ENCODE data around the gene MANF. TPM values are rescaled to one million over a fixed set of nuclear protein-coding genes. Genes with fewer than 3 reads are reported as not detected.

The MANF gene
- total RNA-seq, 2 experiments from 2014 or later, result 136 to 140 TPM

- H3K27me3 Mint-ChIP-seq (ENCODE audit: low read depth), result no peaks in the 10 kb centered on the region
- H3K4me3 Mint-ChIP-seq, result peak overlapping the region; percentile 83
- DNase-seq, result peak; percentile 67
- ChIA-PET CTCF (interaction anchor here (1.1 to 3.2 kb wide), 4 partner anchors 8 to 291 kb away, joined by 3 to 21 read pairs (median 4); no protein-coding TSS in a partner anchor), POLR2A (interaction anchor here (0.5 to 0.6 kb wide), 2 partner anchors 278 to 760 kb away, joined by 3 read pairs; no protein-coding TSS in a partner anchor)
- peak overlapping the region; percentile 94 for H3K27ac Mint-ChIP-seq
- H3K9me3 Mint-ChIP-seq (ENCODE audit: insufficient read depth), result no peaks in the 10 kb centered on the region
- H3K36me3 Mint-ChIP-seq (ENCODE audit: low read depth), result peaks cover 61% of the 10 kb centered on the region
- peak; percentile 17 for ATAC-seq
- peaks cover 79% of the 10 kb centered on the region for H3K4me1 Mint-ChIP-seq (ENCODE audit: low read depth)
Observed at GRCh38 chr3:51391566-51392354, 6.7 kb downstream of the MANF start.

- H3K4me1 Mint-ChIP-seq (ENCODE audit: low read depth), result peaks cover 73% of the 10 kb centered on the region
- H3K27ac Mint-ChIP-seq, result peak overlapping the region; percentile 94
- H3K27me3 Mint-ChIP-seq (ENCODE audit: low read depth), result no peaks in the 10 kb centered on the region
- POLR2A ChIA-PET, result interaction anchor here (0.6 kb wide), 1 partner anchor 277 kb away, joined by 3 read pairs; no protein-coding TSS in a partner anchor
- ATAC-seq (no peak), DNase-seq (no peak)
- H3K4me3 Mint-ChIP-seq, result peak overlapping the region; percentile 83
- H3K9me3 Mint-ChIP-seq (ENCODE audit: insufficient read depth), result no peaks in the 10 kb centered on the region
- H3K36me3 Mint-ChIP-seq (ENCODE audit: low read depth), result peaks cover 63% of the 10 kb centered on the region
- CTCF ChIA-PET, result interaction anchor here (1.1 to 1.4 kb wide), 3 partner anchors 9 to 290 kb away, joined by 3 to 5 read pairs (median 3); no protein-coding TSS in a partner anchor
Observed at GRCh38 chr3:51392355-51393133, 7.5 kb downstream of the MANF start.

- DNase-seq, result no peak
- H3K4me1 Mint-ChIP-seq (ENCODE audit: low read depth), result peaks cover 68% of the 10 kb centered on the region
- H3K4me3 Mint-ChIP-seq, result peak overlapping the region; percentile 83
- ChIA-PET CTCF (interaction anchor here (0.9 to 1.4 kb wide), 3 partner anchors 10 to 289 kb away, joined by 3 to 5 read pairs (median 4); no protein-coding TSS in a partner anchor), POLR2A (interaction anchor here (1.1 kb wide), 1 partner anchor 772 kb away, joined by 3 read pairs; no protein-coding TSS in a partner anchor)
- no peak overlapping the region for H3K27ac Mint-ChIP-seq
- H3K9me3 Mint-ChIP-seq (ENCODE audit: insufficient read depth), result no peaks in the 10 kb centered on the region
- no peaks in the 10 kb centered on the region for H3K27me3 Mint-ChIP-seq (ENCODE audit: low read depth)
- H3K36me3 Mint-ChIP-seq (ENCODE audit: low read depth), result peaks cover 57% of the 10 kb centered on the region
- ATAC-seq, result no peak
Observed at GRCh38 chr3:51393134-51393495, 8.0 kb downstream of the MANF start.

GRCh38 chr3:51393564-51393963 is 8.5 kb downstream of the MANF start:
- H3K9me3 Mint-ChIP-seq (ENCODE audit: insufficient read depth), result no peaks in the 10 kb centered on the region
- H3K36me3 Mint-ChIP-seq (ENCODE audit: low read depth), result peaks cover 58% of the 10 kb centered on the region
- no peak for ATAC-seq
- CTCF ChIA-PET, result interaction anchor here (0.9 kb wide), 1 partner anchor 40 kb away, joined by 4 read pairs; no protein-coding TSS in a partner anchor
- H3K4me1 Mint-ChIP-seq (ENCODE audit: low read depth), result peaks cover 64% of the 10 kb centered on the region
- H3K27ac Mint-ChIP-seq, result peak overlapping the region; percentile 66
- no peak overlapping the region for H3K4me3 Mint-ChIP-seq
- POLR2A ChIA-PET, result interaction anchor here (1.1 kb wide), 1 partner anchor 773 kb away, joined by 3 read pairs; no protein-coding TSS in a partner anchor
- no peak for DNase-seq
- H3K27me3 Mint-ChIP-seq (ENCODE audit: low read depth), result no peaks in the 10 kb centered on the region

GRCh38 chr3:51394541-51394940 is 9.4 kb downstream of the MANF start:
- Mint-ChIP-seq H3K4me1 (ENCODE audit: low read depth) (peaks cover 56% of the 10 kb centered on the region), H3K27me3 (ENCODE audit: low read depth) (no peaks in the 10 kb centered on the region), H3K27ac (peak overlapping the region; percentile 58), H3K36me3 (ENCODE audit: low read depth) (peaks cover 54% of the 10 kb centered on the region), H3K4me3 (no peak overlapping the region), H3K9me3 (ENCODE audit: insufficient read depth) (no peaks in the 10 kb centered on the region)
- no peak for DNase-seq
- ChIA-PET POLR2A (interaction anchor here (1.8 kb wide), 1 partner anchor 9 kb away, joined by 8 read pairs; the partner anchor contains the start of gene MANF), CTCF (no interaction called here)
- no peak for ATAC-seq

- no peaks in the 10 kb centered on the region for H3K9me3 Mint-ChIP-seq (ENCODE audit: insufficient read depth)
- no peak overlapping the region for H3K27ac Mint-ChIP-seq
- ChIA-PET CTCF (interaction anchor here (1.2 kb wide), 1 partner anchor 11 kb away, joined by 4 read pairs; the partner anchor contains the start of gene MANF), POLR2A (interaction anchor here (0.6 to 1.8 kb wide), 3 partner anchors 10 to 822 kb away, joined by 3 to 8 read pairs (median 3); partner anchors contain the start of gene MANF)
- ATAC-seq, result no peak
- no peak overlapping the region for H3K4me3 Mint-ChIP-seq
- peaks cover 48% of the 10 kb centered on the region for H3K4me1 Mint-ChIP-seq (ENCODE audit: low read depth)
- DNase-seq, result no peak
- H3K36me3 Mint-ChIP-seq (ENCODE audit: low read depth), result peaks cover 60% of the 10 kb centered on the region
- no peaks in the 10 kb centered on the region for H3K27me3 Mint-ChIP-seq (ENCODE audit: low read depth)
Observed at GRCh38 chr3:51395493-51396213, 10.6 kb downstream of the MANF start.

GRCh38 chr3:51396401-51396800 is 11.3 kb downstream of the MANF start:
- peak overlapping the region; percentile 62 for H3K27ac Mint-ChIP-seq
- H3K9me3 Mint-ChIP-seq (ENCODE audit: insufficient read depth), result no peaks in the 10 kb centered on the region
- ChIA-PET POLR2A (interaction anchor here (0.8 to 1.0 kb wide), 2 partner anchors 11 to 276 kb away, joined by 3 read pairs; partner anchors contain the start of gene MANF), CTCF (interaction anchor here (1.2 kb wide), 1 partner anchor 11 kb away, joined by 4 read pairs; the partner anchor contains the start of gene MANF)
- H3K4me3 Mint-ChIP-seq, result no peak overlapping the region
- ATAC-seq (no peak), DNase-seq (no peak)
- H3K4me1 Mint-ChIP-seq (ENCODE audit: low read depth), result peaks cover 45% of the 10 kb centered on the region
- H3K27me3 Mint-ChIP-seq (ENCODE audit: low read depth), result no peaks in the 10 kb centered on the region
- peaks cover 60% of the 10 kb centered on the region for H3K36me3 Mint-ChIP-seq (ENCODE audit: low read depth)

- ChIA-PET POLR2A (interaction anchor here (0.6 to 1.0 kb wide), 3 partner anchors 12 to 730 kb away, joined by 3 read pairs; partner anchors contain the start of gene MANF), CTCF (interaction anchor here (0.7 to 1.6 kb wide), 3 partner anchors 8 to 25 kb away, joined by 3 to 4 read pairs (median 3); no protein-coding TSS in a partner anchor)
- no peaks in the 10 kb centered on the region for H3K9me3 Mint-ChIP-seq (ENCODE audit: insufficient read depth)
- H3K4me1 Mint-ChIP-seq (ENCODE audit: low read depth), result peaks cover 42% of the 10 kb centered on the region
- H3K27ac Mint-ChIP-seq, result no peak overlapping the region
- no peak overlapping the region for H3K4me3 Mint-ChIP-seq
- ATAC-seq, result no peak
- H3K36me3 Mint-ChIP-seq (ENCODE audit: low read depth), result peaks cover 60% of the 10 kb centered on the region
- no peaks in the 10 kb centered on the region for H3K27me3 Mint-ChIP-seq (ENCODE audit: low read depth)
- no peak for DNase-seq
Observed at GRCh38 chr3:51397392-51397791, 12.3 kb downstream of the MANF start.

GRCh38 chr3:51398595-51399310 is 13.7 kb downstream of the MANF start:
- CTCF ChIA-PET, result interaction anchor here (0.9 to 1.6 kb wide), 3 partner anchors 10 to 36 kb away, joined by 3 to 6 read pairs (median 4); no protein-coding TSS in a partner anchor

GRCh38 chr3:51400166-51400565 is 15.1 kb downstream of the MANF start:
- Mint-ChIP-seq H3K4me1 (ENCODE audit: low read depth) (peaks cover 27% of the 10 kb centered on the region), H3K27ac (peak overlapping the region; percentile 64)
- no peak for DNase-seq

More at GRCh38 chr3:51398595-51399310, 13.7 kb downstream of the MANF start:
- ATAC-seq (no peak), DNase-seq (no peak)
- peaks cover 33% of the 10 kb centered on the region for H3K4me1 Mint-ChIP-seq (ENCODE audit: low read depth)
- H3K9me3 Mint-ChIP-seq (ENCODE audit: insufficient read depth), result no peaks in the 10 kb centered on the region
- H3K27me3 Mint-ChIP-seq (ENCODE audit: low read depth), result no peaks in the 10 kb centered on the region
- no peak overlapping the region for H3K4me3 Mint-ChIP-seq
- peaks cover 57% of the 10 kb centered on the region for H3K36me3 Mint-ChIP-seq (ENCODE audit: low read depth)
- POLR2A ChIA-PET, result interaction anchor here (0.6 kb wide), 1 partner anchor 39 kb away, joined by 4 read pairs; no protein-coding TSS in a partner anchor
- H3K27ac Mint-ChIP-seq, result no peak overlapping the region

More at GRCh38 chr3:51400166-51400565, 15.1 kb downstream of the MANF start:
- no peak for ATAC-seq
- peaks cover 48% of the 10 kb centered on the region for H3K36me3 Mint-ChIP-seq (ENCODE audit: low read depth)
- POLR2A ChIA-PET, result no interaction called here
- no peaks in the 10 kb centered on the region for H3K9me3 Mint-ChIP-seq (ENCODE audit: insufficient read depth)
- CTCF ChIA-PET, result no interaction called here
- no peak overlapping the region for H3K4me3 Mint-ChIP-seq
- H3K27me3 Mint-ChIP-seq (ENCODE audit: low read depth), result no peaks in the 10 kb centered on the region

All from activated CD8-positive, alpha-beta T cell treated with anti-CD3 and anti-CD28 coated beads, Interleukin-2, amount 10 ng/mL, durations not matched to agents 7 days and 5 days (primary cell).